GM21381 (cell line): ENCODE data around the gene S1PR2.
A peak's percentile ranks its signal among the peaks of the same experiment; 100 is the strongest.
"Not testable (repeated sequence)": the region's sequence is repeated elsewhere in the genome, so short reads cannot be mapped to it uniquely, and the experiment has no call there.

Experiments
- ATAC-seq: cut with Tn5 transposase; IDR thresholded peaks from one replicate; pipeline ENCODE4 v1.9.1; 2021; ENCODE audit warnings: mild to moderate bottlenecking, moderate library complexity; ENCODE audit not compliant: unreplicated experiment

Gene S1PR2

GRCh38 chr19:10254244-10254643 lies 23.1 kb upstream of the S1PR2 start:
- no peak for ATAC-seq

- ATAC-seq, result no peak
Observed at GRCh38 chr19:10252707-10253106, 21.6 kb upstream of the S1PR2 start.

- ATAC-seq, result peak; percentile 85
Observed at GRCh38 chr19:10251792-10252694, 20.9 kb upstream of the S1PR2 start, which contains the start of gene MRPL4. Gene MRPL4, plus strand, starts transcription at chr19:10252214. Its CDS starts 40 bp downstream, at chr19:10252254.

- no peak for ATAC-seq
Observed at GRCh38 chr19:10246511-10246910, 15.4 kb upstream of the S1PR2 start.

- ATAC-seq, result no peak
Observed at GRCh38 chr19:10245189-10245939, 14.2 kb upstream of the S1PR2 start.

- no peak for ATAC-seq
Observed at GRCh38 chr19:10243606-10244005, 12.5 kb upstream of the S1PR2 start.

- ATAC-seq, result not testable (repeated sequence)
Observed at GRCh38 chr19:10241826-10242449, 10.8 kb upstream of the S1PR2 start.

GRCh38 chr19:10238172-10238783 lies 7.1 kb upstream of the S1PR2 start:
- no peak for ATAC-seq

- no peak for ATAC-seq
Observed at GRCh38 chr19:10237702-10238101, 6.6 kb upstream of the S1PR2 start.

- not testable (repeated sequence) for ATAC-seq
Observed at GRCh38 chr19:10235409-10235808, 4.3 kb upstream of the S1PR2 start.

- ATAC-seq, result no peak
Observed at GRCh38 chr19:10235003-10235402, 3.9 kb upstream of the S1PR2 start.

GRCh38 chr19:10233946-10234345 lies 2.8 kb upstream of the S1PR2 start:
- no peak for ATAC-seq

- no peak for ATAC-seq
Observed at GRCh38 chr19:10231612-10232228, 589 bp upstream of the S1PR2 start.

- no peak for ATAC-seq
Observed at GRCh38 chr19:10230173-10230860, 814 bp downstream of the S1PR2 start.

GRCh38 chr19:10228920-10229319 lies 2.2 kb downstream of the S1PR2 start:
- ATAC-seq, result no peak

- no peak for ATAC-seq
Observed at GRCh38 chr19:10228393-10228792, 2.7 kb downstream of the S1PR2 start.

- ATAC-seq, result no peak
Observed at GRCh38 chr19:10227026-10227971, 3.8 kb downstream of the S1PR2 start.

GRCh38 chr19:10226376-10227025 lies 4.6 kb downstream of the S1PR2 start:
- no peak for ATAC-seq
